HCT116 (cell line): ENCODE data around the gene VSTM2B. TPM values are rescaled to one million over a fixed set of nuclear protein-coding genes. Genes with fewer than 3 reads are reported as not detected.

Experiments used
- ATAC-seq: fragments of 200-7000 bp; cut with Tn5 transposase; 2 replicates; pipeline ENCODE4 v1.9.1; 2020; ENCODE audit warnings: mild to moderate bottlenecking, moderate library complexity
- BruUV-seq: library from RNA; stranded (reverse); fragments of 400-500 nt; replicated peaks from 2 replicates; lab custom pipeline; 2021; lab: Mats Ljungman, UMichigan
- CTCF ChIA-PET: fragments of 300-600 bp; sonication (Branson Sonifier 250); formaldehyde crosslinking; loops from one replicate; lab custom pipeline; 2021; ENCODE audit warnings: antibody characterized with exemption; lab: Charles Lee
- POLR2A ChIA-PET: fragments of 300-600, 350-600 bp; sonication (Branson Sonifier 250); formaldehyde crosslinking; loops from one replicate; lab custom pipeline; 2021; ENCODE audit warnings: antibody characterized with exemption; lab: Charles Lee
- RAD21 ChIA-PET, 2 experiments: fragments of 300-600 bp; sonication (Branson Sonifier 250); formaldehyde crosslinking; loops; one replicate each; lab custom pipeline; 2023; ENCODE audit warnings: low total read pairs in 2 of 2; ENCODE audit not compliant: uncharacterized antibody in 2 of 2, unreplicated experiment in 2 of 2, low non-redundant PET in 1 of 2; lab: Charles Lee
- DNase-seq: peaks from one replicate; pipeline ENCODE4 v3.0.0-alpha.2; 2010; ENCODE audit warnings: low read depth, low spot score
- H2AFZ ChIP-seq: fragments of 200-600 bp; shearing (Covaris generic), sonication (generic); 2 replicates; pipeline ENCODE4 v1.6.1; 2017; ENCODE audit warnings: low read depth, mixed run types, mixed read lengths, antibody characterized with exemption, low read length; ENCODE audit not compliant: poor library complexity, severe bottlenecking
- H3K27ac ChIP-seq: 2 replicates; pipeline ENCODE4 v1.5.1; 2012; ENCODE audit warnings: low read depth, low read length
- H3K27me3 ChIP-seq: fragments of 200-600 bp; sonication (generic); 2 replicates; pipeline ENCODE4 v1.6.1; 2016; ENCODE audit warnings: mixed run types, low read length, mixed read lengths; ENCODE audit not compliant: insufficient read depth
- H3K36me3 ChIP-seq, 2 experiments: fragments of 200-500 bp in 1 of 2; fragments of 200-600 bp in 1 of 2; sonication (Bioruptor generic) in 1 of 2; sonication (generic) in 1 of 2; 2 replicates each; pipeline versions ENCODE4 v1.5.1 to v1.6.1; 2014 to 2016; ENCODE audit warnings: low read length in 2 of 2, inconsistent platforms in 1 of 2, mixed read lengths in 1 of 2, mixed run types in 1 of 2; ENCODE audit not compliant: insufficient read depth in 2 of 2, control insufficient read depth in 1 of 2
- H3K4me1 ChIP-seq, 2 experiments: fragments of 200-600 bp in 1 of 2; sonication (generic) in 1 of 2; 2 replicates each; pipeline versions ENCODE4 v1.5.1 to v1.6.1; 2012 to 2017; ENCODE audit warnings: low read length in 2 of 2, inconsistent platforms in 1 of 2, mild to moderate bottlenecking in 1 of 2, mixed read lengths in 1 of 2, mixed run types in 1 of 2, moderate library complexity in 1 of 2; ENCODE audit not compliant: insufficient read depth in 2 of 2, control insufficient read depth in 1 of 2
- H3K4me2 ChIP-seq: fragments of 200-600 bp; sonication (generic); 2 replicates; pipeline ENCODE4 v1.6.1; 2017; ENCODE audit warnings: mixed run types, low read length, mixed read lengths
- H3K4me3 ChIP-seq, 2 experiments: fragments of 200-600 bp in 1 of 2; sonication (generic) in 1 of 2; replicated peaks in 1 of 2; 2 replicates each; pipeline ENCODE4 v1.5.1; 2011 to 2016; ENCODE audit warnings: low read length in 2 of 2, control low read depth in 1 of 2, low read depth in 1 of 2, mild to moderate bottlenecking in 1 of 2, mixed read lengths in 1 of 2, mixed run types in 1 of 2
- H3K79me2 ChIP-seq: fragments of 200-600 bp; sonication (generic); 2 replicates; pipeline ENCODE4 v1.6.1; 2017; ENCODE audit warnings: mild to moderate bottlenecking, mixed run types, low read length, moderate library complexity, mixed read lengths; ENCODE audit not compliant: insufficient read depth
- H3K9ac ChIP-seq: fragments of 200-600 bp; sonication (generic); 2 replicates; pipeline ENCODE4 v1.6.1; 2016; ENCODE audit warnings: low read length, mixed read lengths
- H3K9me2 ChIP-seq: fragments of 200-600 bp; sonication (generic), shearing (Covaris generic); 2 replicates; pipeline ENCODE4 v1.6.1; 2017; ENCODE audit warnings: mixed run types, mild to moderate bottlenecking, moderate library complexity; ENCODE audit not compliant: insufficient read depth
- H3K9me3 ChIP-seq, 2 experiments: fragments of 200-500 bp in 1 of 2; fragments of 200-600 bp in 1 of 2; sonication (Bioruptor generic) in 1 of 2; sonication (generic) in 1 of 2; 2 replicates each; pipeline ENCODE4 v1.6.1; 2014 to 2017; ENCODE audit warnings: low read length in 2 of 2, mixed read lengths in 2 of 2, inconsistent platforms in 1 of 2, low read depth in 1 of 2, mild to moderate bottlenecking in 1 of 2, mixed run types in 1 of 2, moderate library complexity in 1 of 2; ENCODE audit not compliant: control insufficient read depth in 1 of 2, insufficient read depth in 1 of 2
- H4K20me1 ChIP-seq: fragments of 200-600 bp; sonication (generic), shearing (Covaris generic); 2 replicates; pipeline ENCODE4 v1.6.1; 2017; ENCODE audit warnings: mixed run types, mild to moderate bottlenecking, moderate library complexity; ENCODE audit not compliant: insufficient read depth
- CBX3 ChIP-seq: IDR thresholded peaks from 2 replicates; pipeline ENCODE4 v1.6.1; 2012; ENCODE audit warnings: low read depth
- CEBPB ChIP-seq: IDR thresholded peaks from 2 replicates; pipeline ENCODE4 v1.6.1; 2012; ENCODE audit warnings: low read depth
- ELF1 ChIP-seq: IDR thresholded peaks from 2 replicates; pipeline ENCODE4 v1.6.1; 2012; ENCODE audit warnings: low read depth, borderline replicate concordance
- EZH2 ChIP-seq: fragments of 200-600 bp; sonication (generic); IDR thresholded peaks from 2 replicates; pipeline ENCODE4 v1.6.1; 2017; ENCODE audit warnings: antibody characterized with exemption, mixed run types
- EZH2phosphoT487 ChIP-seq: fragments of 200-600 bp; IDR thresholded peaks from 2 replicates; pipeline ENCODE4 v1.6.1; 2018; ENCODE audit warnings: antibody characterized with exemption, borderline replicate concordance
- FOSL1 ChIP-seq: IDR thresholded peaks from 2 replicates; pipeline ENCODE4 v1.6.1; 2012; ENCODE audit warnings: low read depth
- JUND ChIP-seq: IDR thresholded peaks from 2 replicates; pipeline ENCODE4 v1.6.1; 2012
- POLR2A ChIP-seq: IDR thresholded peaks from 2 replicates; pipeline ENCODE4 v1.7.0; 2011; ENCODE audit warnings: borderline replicate concordance; ENCODE audit not compliant: insufficient read depth, insufficient read length; ENCODE audit errors: extremely low read depth
- POLR2AphosphoS5 ChIP-seq: IDR thresholded peaks from 2 replicates; pipeline ENCODE4 v1.6.1; 2011; ENCODE audit warnings: mild to moderate bottlenecking, low read depth, low read length, moderate library complexity
- RAD21 ChIP-seq: IDR thresholded peaks from 2 replicates; pipeline ENCODE4 v1.6.1; 2012; ENCODE audit warnings: low read depth, mild to moderate bottlenecking
- SIN3A ChIP-seq: IDR thresholded peaks from 2 replicates; pipeline ENCODE4 v1.6.1; 2012; ENCODE audit warnings: low read depth
- SRF ChIP-seq: IDR thresholded peaks from 2 replicates; pipeline ENCODE4 v1.6.1; 2012; ENCODE audit warnings: low read depth
- TCF7L2 ChIP-seq: IDR thresholded peaks from 2 replicates; pipeline ENCODE4 v1.7.0; 2011; ENCODE audit warnings: borderline replicate concordance, inconsistent platforms; ENCODE audit not compliant: insufficient read depth, insufficient read length; ENCODE audit errors: extremely low read depth
- ZFX ChIP-seq: fragments of 450-650 bp; IDR thresholded peaks from 2 replicates; pipeline ENCODE4 v1.6.1; 2017
- ZNF274 ChIP-seq: fragments of 200-500 bp; sonication (Bioruptor generic); IDR thresholded peaks from 2 replicates; pipeline ENCODE4 v1.6.1; 2014; ENCODE audit warnings: mild to moderate bottlenecking, low read depth, low read length, inconsistent platforms
- intact Hi-C: fragments of 100-400 bp; cut with micrococcal nuclease; formaldehyde crosslinking; loops from 2 replicates; pipeline ENCODE4 v1.10.0; 2022
- total RNA-seq: library from RNA; stranded (reverse); gene quantifications from one replicate; pipeline ENCODE4 v1.2.1, GENCODE V29; 2021; ENCODE audit not compliant: unreplicated experiment
- TF ChIP-seq, protein P1 (sequence below): IDR thresholded peaks from 2 replicates; pipeline ENCODE4 v1.6.1; 2012
- TF ChIP-seq, protein P2 (sequence below), 3 experiments: fragments of 200-600 bp in 1 of 3; sonication (generic) in 1 of 3; IDR thresholded peaks in 2 of 3; conservative IDR thresholded peaks in 1 of 3; 2 replicates each; pipeline ENCODE4 v1.5.1; 2012 to 2017; ENCODE audit warnings: low read depth in 2 of 3, low read length in 2 of 3, antibody characterized with exemption in 1 of 3, borderline replicate concordance in 1 of 3, control low read depth in 1 of 3, mild to moderate bottlenecking in 1 of 3, mixed read lengths in 1 of 3, mixed run types in 1 of 3, moderate library complexity in 1 of 3; ENCODE audit not compliant: insufficient read depth in 1 of 3
- TF ChIP-seq, protein P3 (sequence below): IDR thresholded peaks from 2 replicates; pipeline ENCODE4 v1.6.1; 2011; ENCODE audit warnings: mild to moderate bottlenecking, low read length, moderate library complexity; ENCODE audit not compliant: insufficient replicate concordance; ENCODE audit errors: extremely low read depth
- TF ChIP-seq, protein P4 (sequence below): IDR thresholded peaks from 2 replicates; pipeline ENCODE4 v1.6.1; 2012

VSTM2B gene
- total RNA-seq, 1 experiment from 2014 or later: not detected

DNA sequence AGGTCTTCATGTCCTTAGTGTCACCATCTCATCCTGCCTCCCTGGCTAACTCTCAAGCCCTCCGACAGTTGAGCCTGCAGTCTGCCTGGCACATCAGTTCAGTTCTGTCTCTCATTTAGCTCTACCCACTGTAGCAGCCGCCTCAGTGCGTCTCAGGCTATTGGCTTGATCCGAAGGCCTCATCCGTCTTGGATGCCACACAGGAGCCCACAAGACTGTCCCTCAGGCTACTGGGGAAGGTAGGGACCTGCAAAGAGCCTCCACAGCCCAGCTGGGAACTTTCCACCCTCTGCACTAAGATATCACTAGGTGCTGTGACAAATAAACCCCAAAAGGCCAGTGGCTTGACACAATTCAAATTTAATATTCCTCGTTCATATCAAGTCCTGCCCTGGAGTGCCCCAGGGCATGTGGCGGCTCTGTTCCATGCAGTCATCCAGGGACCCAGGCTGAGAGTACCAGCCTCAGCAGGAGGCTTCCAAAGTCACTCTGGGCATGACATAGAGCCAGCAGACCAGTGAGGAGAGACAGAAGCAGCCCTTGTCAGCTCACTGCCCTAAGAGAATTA lies 5.7 kb downstream of the VSTM2B start:
- Histone ChIP-seq H3K4me1 (peaks cover 0 to 8% of the 10 kb centered on the region in 2 experiments; a peak in 1 of 4 replicates), H3K4me3 (no peak overlapping the region), H3K9me2 (no peaks in the 10 kb centered on the region), H2AFZ (no peak overlapping the region), H3K9me3 (no peaks in the 10 kb centered on the region), H3K27ac (no peak overlapping the region), H4K20me1 (no peaks in the 10 kb centered on the region), H3K27me3 (no peaks in the 10 kb centered on the region), H3K79me2 (no peaks in the 10 kb centered on the region), H3K36me3 (no peaks in the 10 kb centered on the region), H3K9ac (no peak overlapping the region), H3K4me2 (no peak overlapping the region)
- TF ChIP-seq, protein P1, sequence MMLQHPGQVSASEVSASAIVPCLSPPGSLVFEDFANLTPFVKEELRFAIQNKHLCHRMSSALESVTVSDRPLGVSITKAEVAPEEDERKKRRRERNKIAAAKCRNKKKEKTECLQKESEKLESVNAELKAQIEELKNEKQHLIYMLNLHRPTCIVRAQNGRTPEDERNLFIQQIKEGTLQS: no peak
- no peak for TF ChIP-seq ZNF274
- TF ChIP-seq, protein P2, sequence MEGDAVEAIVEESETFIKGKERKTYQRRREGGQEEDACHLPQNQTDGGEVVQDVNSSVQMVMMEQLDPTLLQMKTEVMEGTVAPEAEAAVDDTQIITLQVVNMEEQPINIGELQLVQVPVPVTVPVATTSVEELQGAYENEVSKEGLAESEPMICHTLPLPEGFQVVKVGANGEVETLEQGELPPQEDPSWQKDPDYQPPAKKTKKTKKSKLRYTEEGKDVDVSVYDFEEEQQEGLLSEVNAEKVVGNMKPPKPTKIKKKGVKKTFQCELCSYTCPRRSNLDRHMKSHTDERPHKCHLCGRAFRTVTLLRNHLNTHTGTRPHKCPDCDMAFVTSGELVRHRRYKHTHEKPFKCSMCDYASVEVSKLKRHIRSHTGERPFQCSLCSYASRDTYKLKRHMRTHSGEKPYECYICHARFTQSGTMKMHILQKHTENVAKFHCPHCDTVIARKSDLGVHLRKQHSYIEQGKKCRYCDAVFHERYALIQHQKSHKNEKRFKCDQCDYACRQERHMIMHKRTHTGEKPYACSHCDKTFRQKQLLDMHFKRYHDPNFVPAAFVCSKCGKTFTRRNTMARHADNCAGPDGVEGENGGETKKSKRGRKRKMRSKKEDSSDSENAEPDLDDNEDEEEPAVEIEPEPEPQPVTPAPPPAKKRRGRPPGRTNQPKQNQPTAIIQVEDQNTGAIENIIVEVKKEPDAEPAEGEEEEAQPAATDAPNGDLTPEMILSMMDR (IDR thresholded peaks at IDR 0.05 in 2 of 3, conservative IDR thresholded peaks at IDR 0.05 in 1 of 3; ENCODE audit: borderline replicate concordance in 1 of 3, insufficient read depth in 1 of 3, low read depth in 2 of 3, low read length in 2 of 3): no peak
- TF ChIP-seq ZFX: no peak
- no peak for TF ChIP-seq SIN3A
- TF ChIP-seq JUND: no peak
- TF ChIP-seq, protein P3, sequence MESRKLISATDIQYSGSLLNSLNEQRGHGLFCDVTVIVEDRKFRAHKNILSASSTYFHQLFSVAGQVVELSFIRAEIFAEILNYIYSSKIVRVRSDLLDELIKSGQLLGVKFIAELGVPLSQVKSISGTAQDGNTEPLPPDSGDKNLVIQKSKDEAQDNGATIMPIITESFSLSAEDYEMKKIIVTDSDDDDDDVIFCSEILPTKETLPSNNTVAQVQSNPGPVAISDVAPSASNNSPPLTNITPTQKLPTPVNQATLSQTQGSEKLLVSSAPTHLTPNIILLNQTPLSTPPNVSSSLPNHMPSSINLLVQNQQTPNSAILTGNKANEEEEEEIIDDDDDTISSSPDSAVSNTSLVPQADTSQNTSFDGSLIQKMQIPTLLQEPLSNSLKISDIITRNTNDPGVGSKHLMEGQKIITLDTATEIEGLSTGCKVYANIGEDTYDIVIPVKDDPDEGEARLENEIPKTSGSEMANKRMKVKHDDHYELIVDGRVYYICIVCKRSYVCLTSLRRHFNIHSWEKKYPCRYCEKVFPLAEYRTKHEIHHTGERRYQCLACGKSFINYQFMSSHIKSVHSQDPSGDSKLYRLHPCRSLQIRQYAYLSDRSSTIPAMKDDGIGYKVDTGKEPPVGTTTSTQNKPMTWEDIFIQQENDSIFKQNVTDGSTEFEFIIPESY: no peak
- no peak for TF ChIP-seq CBX3
- TF ChIP-seq EZH2: no peak
- TF ChIP-seq FOSL1: no peak
- TF ChIP-seq TCF7L2: no peak
- no peak for TF ChIP-seq SRF
- no peak for TF ChIP-seq RAD21
- TF ChIP-seq, protein P4, sequence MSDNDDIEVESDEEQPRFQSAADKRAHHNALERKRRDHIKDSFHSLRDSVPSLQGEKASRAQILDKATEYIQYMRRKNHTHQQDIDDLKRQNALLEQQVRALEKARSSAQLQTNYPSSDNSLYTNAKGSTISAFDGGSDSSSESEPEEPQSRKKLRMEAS: no peak
- no peak for TF ChIP-seq EZH2phosphoT487
- no peak for TF ChIP-seq POLR2AphosphoS5
- TF ChIP-seq POLR2A: no peak
- TF ChIP-seq ELF1: no peak
- TF ChIP-seq CEBPB: no peak
- ChIA-PET POLR2A (no interaction called here), CTCF (no interaction called here), RAD21 (no interaction called here)
- intact Hi-C loops: no loop called here
- ATAC-seq (no peak), DNase-seq (no peak)
- no TSS peak for BruUV-seq
